Raji (cell line): ENCODE data around the gene ZBTB48.

Experiments used
- POLR2A ChIP-seq: IDR thresholded peaks from 2 replicates; pipeline ENCODE4 v1.6.1; 2011; ENCODE audit warnings: low read depth, low read length, control low read depth; ENCODE audit not compliant: insufficient read depth

Gene ZBTB48

DNA sequence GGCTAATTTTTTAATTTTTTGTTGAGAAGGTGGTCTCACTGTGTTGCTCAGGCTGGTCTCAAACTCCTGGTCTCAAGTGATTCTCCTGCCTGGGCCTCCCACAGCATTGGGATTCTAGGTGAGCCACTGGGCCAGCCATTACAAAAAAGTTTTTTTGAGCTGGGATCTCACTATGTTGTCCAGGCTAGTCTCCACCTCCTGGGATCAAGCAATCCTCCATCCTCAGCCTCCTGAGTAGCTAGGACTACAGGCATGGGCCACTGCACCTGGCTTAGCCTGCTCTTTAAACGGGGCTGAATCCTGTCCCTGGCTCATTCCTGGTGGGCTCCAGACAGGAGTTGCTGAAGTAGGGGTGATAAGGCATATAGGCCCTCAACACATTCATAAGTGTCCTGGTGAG is 22.2 kb upstream of the ZBTB48 start:
- no peak for TF ChIP-seq POLR2A

DNA sequence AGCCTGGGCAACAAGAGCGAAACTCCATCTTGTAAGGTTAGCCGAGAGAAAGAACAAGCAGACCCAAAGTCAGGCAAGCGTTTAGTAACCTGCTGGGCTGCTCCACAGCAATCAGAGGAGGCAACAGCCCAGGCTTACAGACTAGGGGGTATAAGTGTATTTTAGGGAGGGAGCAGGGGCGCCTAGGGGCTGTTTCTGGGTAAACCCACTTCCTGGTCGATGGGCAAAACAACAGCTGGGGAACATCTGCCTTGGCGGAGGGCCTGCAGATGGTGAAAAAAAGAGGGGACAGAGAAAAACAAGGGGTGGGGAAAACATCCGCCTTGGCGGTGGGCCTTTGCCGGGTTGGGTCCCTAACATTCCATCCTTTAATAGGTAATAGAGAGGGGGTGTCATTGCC is 19.5 kb upstream of the ZBTB48 start:
- no peak for TF ChIP-seq POLR2A

DNA sequence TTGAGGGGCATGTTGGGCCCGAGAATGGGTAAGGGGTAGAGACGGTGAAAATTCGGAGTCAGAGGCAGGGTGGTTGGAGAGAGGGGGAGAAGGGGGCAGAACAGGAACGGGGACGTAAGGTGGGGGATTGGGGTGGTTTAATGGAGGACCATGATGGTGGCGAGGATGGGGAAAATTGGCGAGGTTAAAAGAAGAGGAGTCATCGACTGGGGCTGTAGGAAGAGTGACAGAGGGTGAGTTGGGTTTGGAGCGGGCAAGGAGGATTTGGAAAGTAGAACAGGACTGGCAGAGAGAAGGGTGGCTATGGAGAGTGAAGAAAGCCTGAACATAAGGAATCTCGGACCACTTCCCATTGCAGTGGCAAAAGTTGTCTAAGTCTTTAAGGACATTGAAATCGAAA is 10.8 kb upstream of the ZBTB48 start:
- no peak for TF ChIP-seq POLR2A

GRCh38 chr1:6570100-6570499 is 9.7 kb upstream of the ZBTB48 start:
- no peak for TF ChIP-seq POLR2A

- no peak for TF ChIP-seq POLR2A
Measured at GRCh38 chr1:6570987-6571386, 8.8 kb upstream of the ZBTB48 start.

DNA sequence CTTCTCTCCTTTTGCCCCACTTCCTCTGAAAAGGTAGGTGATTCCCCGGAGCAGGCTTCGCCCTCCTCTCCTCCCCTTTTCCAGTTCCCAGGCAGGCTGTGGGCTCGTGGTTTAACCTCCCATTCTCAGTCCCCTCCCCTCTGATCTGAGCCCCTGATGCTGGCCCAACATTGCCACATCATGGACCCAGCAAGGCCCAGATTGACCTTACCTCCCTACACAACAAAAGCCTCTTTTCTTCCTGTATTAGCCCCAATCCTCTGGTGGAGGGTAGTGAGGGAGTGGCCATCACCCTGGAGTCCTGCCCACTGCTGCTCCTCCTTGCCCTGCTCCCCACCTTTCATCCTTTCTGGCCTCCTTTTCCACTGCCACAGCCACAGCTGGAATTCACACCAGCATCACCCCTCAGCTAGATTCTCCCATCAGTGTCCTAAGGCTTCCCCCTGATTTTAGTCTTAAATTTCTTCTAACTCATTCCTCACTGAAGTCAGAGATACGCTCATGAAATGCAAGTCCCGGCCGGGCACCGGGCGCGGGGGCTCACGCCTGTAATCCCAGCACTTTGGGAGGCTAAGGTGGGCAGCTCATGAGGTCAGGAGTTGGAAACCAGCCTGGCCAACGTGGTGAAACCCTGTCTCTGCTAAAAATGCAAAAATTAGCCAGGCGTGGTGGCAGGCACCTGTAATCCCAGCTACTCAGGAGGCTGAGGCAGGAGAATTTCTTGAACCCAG is 7.0 kb upstream of the ZBTB48 start:
- TF ChIP-seq POLR2A = no peak

GRCh38 chr1:6574025-6574620 is 5.7 kb upstream of the ZBTB48 start:
- TF ChIP-seq POLR2A = no peak

GRCh38 chr1:6574818-6575217 is 5.0 kb upstream of the ZBTB48 start:
- no peak for TF ChIP-seq POLR2A

DNA sequence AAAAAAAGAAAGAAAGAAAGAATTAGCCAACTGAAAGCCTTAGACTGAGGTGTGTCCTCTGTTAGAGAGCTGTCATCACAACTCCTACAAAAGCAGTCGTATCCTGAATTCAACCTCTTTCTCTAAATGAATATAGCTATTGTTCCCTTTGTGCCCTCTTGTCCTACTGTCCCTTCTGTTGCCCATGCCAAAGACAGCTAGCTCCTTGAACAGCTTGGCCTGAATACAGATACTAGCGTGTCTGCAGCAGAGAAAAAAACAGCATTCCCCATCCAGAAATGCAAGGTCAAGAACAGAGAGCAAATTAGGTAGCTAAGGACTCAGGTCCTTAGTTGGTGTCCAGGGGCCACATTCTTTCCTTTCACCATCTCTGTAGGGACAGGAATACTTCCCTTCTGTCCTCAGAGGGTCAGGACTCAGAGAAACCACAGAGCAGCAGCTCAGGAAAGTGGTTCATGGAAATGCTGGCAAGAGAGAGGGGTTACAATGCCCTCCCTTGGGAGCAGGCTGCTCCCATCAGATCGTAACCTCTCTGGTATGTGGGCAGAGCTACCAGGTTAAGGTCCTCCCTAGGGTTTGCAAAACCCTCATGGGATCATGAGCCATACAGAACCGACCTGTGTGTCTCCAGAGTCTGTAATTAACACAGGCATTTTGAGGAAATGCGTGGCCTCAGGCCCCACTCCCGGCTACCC is 1.8 kb upstream of the ZBTB48 start:
- no peak for TF ChIP-seq POLR2A

- no peak for TF ChIP-seq POLR2A
Measured at GRCh38 chr1:6578624-6579373, 995 bp upstream of the ZBTB48 start.

GRCh38 chr1:6580119-6580592 is 362 bp downstream of the ZBTB48 start:
- TF ChIP-seq POLR2A = no peak

DNA sequence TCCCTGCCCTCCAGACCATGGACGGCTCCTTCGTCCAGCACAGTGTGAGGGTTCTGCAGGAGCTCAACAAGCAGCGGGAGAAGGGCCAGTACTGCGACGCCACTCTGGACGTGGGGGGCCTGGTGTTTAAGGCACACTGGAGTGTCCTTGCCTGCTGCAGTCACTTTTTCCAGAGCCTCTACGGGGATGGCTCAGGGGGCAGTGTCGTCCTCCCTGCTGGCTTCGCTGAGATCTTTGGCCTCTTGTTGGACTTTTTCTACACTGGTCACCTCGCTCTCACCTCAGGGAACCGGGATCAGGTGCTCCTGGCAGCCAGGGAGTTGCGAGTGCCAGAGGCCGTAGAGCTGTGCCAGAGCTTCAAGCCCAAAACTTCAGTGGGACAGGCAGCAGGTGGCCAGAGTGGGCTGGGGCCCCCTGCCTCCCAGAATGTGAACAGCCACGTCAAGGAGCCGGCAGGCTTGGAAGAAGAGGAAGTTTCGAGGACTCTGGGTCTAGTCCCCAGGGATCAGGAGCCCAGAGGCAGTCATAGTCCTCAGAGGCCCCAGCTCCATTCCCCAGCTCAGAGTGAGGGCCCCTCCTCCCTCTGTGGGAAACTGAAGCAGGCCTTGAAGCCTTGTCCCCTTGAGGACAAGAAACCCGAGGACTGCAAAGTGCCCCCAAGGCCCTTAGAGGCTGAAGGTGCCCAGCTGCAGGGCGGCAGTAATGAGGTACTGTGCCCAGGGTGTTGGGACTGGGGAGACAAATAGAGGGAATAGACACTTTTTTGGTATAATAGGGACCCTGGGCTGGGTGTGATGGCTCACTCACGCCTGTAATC is 1.0 kb downstream of the ZBTB48 start:
- TF ChIP-seq POLR2A = no peak

- TF ChIP-seq POLR2A = 0 out of 2 replicates have a peak, but pooled peaks have one; percentile 12
Measured at GRCh38 chr1:6581561-6582305, 1.9 kb downstream of the ZBTB48 start.

GRCh38 chr1:6582370-6582769 is 2.6 kb downstream of the ZBTB48 start:
- no peak for TF ChIP-seq POLR2A
